Stimulated activated CD4-positive, alpha-beta T cell treated with anti-CD3 and anti-CD28 coated beads, Interleukin-1b, Interleukin-23, amount 100 ng/mL, for 48 hours (primary cell): Measurements from ENCODE around the gene SERPINA12.
"Not testable (repeated sequence)": the region's sequence is repeated elsewhere in the genome, so short reads cannot be mapped to it uniquely, and the experiment has no call there.

Experiments used
- DNase-seq: peaks from one replicate; pipeline ENCODE4 v3.0.0-alpha.2; 2020

The SERPINA12 gene

GRCh38 chr14:94536836-94537235 is 27.6 kb upstream of the SERPINA12 start:
- no peak for DNase-seq

- DNase-seq, result no peak
These were observed 26.2 kb upstream of the SERPINA12 start for GRCh38 chr14:94535506-94535905.

DNA sequence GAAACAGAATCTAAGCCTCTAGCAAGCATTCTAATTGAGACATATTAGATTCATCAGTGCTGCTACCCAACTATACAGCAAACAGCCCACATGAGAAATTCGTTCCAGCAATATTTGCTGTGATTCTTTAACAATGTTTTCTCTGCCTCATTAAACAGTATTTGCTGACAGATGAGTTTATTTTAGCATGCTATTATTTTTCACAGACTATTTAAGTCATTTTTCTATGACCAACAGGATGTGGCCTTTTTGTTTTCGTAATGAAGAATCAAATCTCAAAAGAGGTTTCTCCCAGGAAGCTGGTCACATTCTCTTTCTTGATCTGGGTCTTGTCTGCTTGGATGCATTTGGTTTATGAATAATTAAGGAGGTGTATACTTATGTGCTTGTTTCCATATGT is 23.2 kb upstream of the SERPINA12 start:
- DNase-seq, result no peak

DNA sequence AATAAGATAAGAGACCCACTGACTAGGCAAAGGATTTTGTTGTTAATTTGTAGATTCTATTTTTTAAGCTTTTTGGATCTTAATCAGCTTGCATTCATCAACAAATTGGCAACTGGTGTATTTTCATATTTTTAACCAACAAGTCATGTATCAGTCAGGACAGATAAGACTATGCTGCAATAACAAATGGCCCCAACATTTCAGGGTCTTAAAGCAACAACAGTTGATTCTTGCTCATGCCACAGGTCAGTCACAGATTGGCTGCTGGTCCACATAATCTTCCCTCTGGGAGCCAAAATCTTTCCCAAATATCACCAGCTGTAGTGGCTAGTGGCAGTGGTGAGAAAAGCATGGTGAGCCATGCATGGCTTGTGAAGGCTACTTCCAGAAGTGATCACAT is 21.9 kb upstream of the SERPINA12 start:
- no peak for DNase-seq

- no peak for DNase-seq
These were observed 14.8 kb upstream of the SERPINA12 start for GRCh38 chr14:94524093-94524492.

GRCh38 chr14:94523265-94523664 is 14.0 kb upstream of the SERPINA12 start:
- DNase-seq, result no peak

DNA sequence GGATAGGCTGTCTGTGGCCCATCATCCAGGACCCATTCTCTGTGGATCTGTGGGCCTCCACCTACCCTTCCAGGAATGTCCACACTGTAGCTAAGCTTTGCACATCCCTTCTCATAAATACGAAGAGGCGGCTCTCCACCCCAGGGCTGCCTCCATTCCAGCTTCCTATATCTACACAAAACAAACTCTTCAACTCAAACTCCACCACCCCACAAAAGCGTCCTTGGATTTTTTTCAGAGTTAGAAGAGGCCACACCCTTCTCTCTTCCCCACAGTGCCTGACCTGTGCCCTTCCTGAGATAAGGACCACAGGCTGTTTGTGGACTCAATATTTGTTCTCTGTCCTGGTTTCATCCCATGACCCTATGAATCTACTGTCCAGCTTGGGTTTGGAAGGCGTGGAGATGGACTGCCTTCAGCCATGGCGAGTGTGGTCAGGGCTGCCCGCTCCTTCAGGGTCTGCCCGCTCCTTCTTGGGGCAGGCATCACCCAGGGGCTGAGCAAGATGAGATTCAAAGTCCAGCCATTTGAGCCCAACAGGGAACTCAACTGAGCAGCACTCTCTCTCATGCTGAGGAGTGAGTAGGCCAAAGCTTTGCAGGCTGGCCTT is 13.0 kb upstream of the SERPINA12 start:
- no peak for DNase-seq

- DNase-seq, result no peak
These were observed 12.3 kb upstream of the SERPINA12 start for GRCh38 chr14:94521375-94522114.

- no peak for DNase-seq
These were observed 8.5 kb upstream of the SERPINA12 start for GRCh38 chr14:94517641-94518257.

DNA sequence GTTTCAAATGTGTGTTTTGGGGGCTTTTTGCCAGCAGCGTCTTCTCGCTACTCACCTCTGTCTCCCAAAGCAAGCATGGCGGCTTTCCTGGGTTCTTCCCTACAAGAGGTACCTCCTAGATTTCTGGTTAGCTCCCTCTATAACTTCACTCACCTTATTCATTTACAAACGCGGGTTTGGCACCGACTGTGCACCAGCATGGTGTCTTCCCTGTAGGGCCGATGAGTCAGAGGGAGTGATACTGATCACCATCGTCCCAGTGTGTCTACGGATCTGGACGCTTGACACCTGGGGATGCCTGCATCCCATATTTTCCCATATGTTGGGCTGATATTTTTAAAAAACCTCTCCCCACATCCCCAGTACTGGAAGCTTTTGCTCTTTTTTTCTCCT is 8.0 kb upstream of the SERPINA12 start:
- DNase-seq, result no peak

DNA sequence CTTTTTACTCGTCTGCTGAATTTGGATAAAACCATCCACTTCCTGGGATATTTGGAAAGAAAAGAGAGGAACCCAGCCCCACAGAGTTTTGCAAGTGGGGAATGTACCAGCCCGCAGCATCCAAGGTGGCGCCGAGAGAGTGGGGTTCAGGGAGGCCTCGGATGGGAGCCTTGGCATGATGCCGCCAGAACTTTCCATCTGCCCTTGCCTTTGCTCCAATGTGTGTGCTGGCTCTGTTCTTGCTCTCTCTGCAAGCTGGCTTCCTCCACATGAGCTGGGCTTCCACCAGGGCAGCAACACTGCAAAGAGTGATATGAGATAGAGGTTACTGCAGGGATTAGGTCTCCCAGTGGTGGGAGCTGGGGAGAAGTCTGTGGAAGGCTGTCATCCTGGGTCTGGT is 6.6 kb upstream of the SERPINA12 start:
- DNase-seq, result no peak

DNA sequence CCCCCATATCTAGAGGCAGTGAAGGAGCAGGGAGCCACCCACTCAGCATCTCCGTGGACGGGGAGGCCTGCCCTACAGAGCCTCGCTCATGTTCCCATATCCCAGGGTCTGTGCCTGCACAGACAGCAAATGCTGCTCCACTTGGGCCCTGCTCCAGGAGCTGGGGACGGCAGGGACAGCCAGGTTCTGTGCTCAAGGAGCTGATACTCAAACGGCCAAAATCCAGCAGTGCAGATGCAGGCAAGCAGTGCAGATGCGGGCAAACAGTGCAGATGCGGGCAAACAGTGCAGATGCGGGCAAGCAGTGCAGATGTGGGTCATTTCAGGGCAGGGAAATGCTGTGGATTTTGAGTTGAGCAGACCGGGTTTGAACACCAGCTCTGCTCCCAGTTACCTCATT is 6.2 kb upstream of the SERPINA12 start:
- no peak for DNase-seq

DNA sequence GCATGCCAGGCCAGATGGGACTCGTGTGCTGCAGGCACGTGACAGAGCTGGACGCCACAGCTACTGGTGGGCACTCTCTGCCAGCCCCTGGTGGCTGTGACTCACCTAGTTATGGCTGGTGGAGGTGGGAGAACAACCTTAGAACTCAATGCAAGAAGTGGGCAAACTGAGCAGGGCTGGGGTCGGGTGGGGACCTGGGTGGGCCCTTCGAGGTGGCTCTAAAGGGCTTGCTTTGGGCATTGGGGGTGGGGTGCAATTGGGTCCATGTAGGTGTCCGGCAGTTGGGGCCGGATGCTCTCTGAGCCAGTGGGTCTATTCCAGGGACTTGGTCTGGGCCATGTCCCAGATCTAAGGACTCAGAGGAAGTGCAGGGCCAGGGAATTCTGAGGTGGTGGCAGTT is 5.1 kb upstream of the SERPINA12 start:
- no peak for DNase-seq

- DNase-seq, result not testable (repeated sequence)
These were observed 1.2 kb upstream of the SERPINA12 start for GRCh38 chr14:94510481-94510880.

- no peak for DNase-seq
These were observed 3.6 kb downstream of the SERPINA12 start for GRCh38 chr14:94505641-94506040.

- no peak for DNase-seq
These were observed 4.1 kb downstream of the SERPINA12 start for GRCh38 chr14:94505206-94505605.

DNA sequence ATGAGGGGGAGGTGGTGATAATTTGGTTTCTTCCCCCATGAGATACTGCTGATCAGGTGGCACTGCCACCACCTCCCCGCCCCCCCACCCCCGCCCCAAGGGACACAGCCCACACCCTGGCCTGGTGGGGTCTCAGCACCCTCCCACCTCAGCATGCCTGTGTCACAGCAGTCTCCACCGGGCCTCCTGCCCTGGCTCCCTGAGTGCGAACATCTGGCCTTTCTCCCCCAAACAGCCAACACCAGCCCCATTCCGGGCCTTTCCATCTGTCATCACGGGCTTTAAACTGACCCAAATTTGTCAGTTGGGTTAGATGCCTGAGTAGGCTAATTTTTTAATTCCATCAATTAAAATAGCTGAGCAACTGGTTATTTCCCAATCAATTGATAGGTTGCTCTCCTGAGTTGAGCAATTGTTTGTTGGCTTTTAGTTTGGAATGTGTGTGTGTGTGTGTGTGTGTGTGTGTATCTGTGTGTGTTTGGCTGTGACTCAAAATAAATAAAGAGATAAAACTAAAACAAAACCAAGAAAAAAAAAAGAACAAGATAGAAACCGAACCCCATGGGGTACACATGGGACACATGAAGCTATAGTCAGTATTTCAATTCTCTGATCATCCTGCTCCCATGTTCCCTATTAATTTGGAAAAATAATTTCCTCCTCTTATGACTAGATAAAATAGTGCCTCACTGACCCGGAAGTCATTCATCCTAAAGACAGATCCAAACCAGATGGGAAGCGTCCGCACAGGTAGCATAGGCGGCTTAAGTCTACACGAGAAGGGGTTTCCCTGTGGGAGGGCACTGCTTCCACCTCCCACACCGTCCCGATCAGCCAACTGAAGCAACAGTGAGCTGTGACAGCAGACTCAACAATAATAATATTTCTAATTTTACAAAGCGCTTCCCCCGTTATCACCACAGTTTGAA is 7.4 kb downstream of the SERPINA12 start:
- no peak for DNase-seq

GRCh38 chr14:94500264-94500663 is 9.0 kb downstream of the SERPINA12 start:
- no peak for DNase-seq

DNA sequence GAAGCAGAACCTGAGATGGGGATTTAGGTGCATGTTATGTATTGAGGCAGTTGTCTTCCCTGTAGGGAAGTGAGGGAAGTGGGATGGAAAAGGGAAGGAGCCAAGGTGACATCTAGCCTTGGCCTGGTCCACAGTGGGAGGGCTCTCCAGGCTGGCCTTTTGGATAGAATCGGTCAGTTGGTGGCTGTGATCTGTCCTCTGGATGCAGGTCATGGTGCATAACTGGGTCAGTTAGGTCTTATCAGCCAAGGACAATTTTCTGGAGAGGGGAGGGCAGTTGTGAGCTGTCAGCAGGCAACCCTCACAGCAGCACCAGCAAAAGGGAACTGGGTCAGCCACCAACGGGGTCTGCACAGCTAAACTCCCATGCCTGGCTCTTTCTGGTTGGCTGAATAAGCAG is 9.6 kb downstream of the SERPINA12 start:
- no peak for DNase-seq

GRCh38 chr14:94498215-94498614 is 11.1 kb downstream of the SERPINA12 start:
- no peak for DNase-seq

GRCh38 chr14:94494085-94494484 is 15.2 kb downstream of the SERPINA12 start:
- no peak for DNase-seq

DNA sequence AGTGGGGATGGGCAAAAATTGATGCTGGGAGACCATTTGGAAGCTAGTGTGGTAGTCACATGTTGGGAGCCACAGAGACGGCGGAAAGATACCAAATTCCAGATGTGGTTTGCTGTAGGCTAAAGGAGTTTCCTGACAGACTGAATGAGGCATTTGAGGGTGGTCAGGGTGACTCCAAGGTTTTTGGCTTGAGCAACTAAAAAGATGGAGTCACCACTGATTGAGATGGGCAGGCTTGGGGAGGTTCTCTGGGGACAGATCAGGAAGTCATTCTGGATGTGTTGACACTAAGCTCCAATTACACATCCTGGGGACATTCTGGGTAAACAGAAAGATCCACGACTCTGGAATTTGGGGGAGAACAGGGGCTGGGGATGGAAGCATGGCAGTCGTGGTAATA is 17.8 kb downstream of the SERPINA12 start:
- DNase-seq, result no peak

GRCh38 chr14:94489336-94489735 is 19.9 kb downstream of the SERPINA12 start:
- no peak for DNase-seq
